ENCODE measurements around the gene PRKAR2A. TPM values are rescaled to one million over a fixed set of nuclear protein-coding genes. Genes with fewer than 3 reads are reported as not detected.
"Not testable (repeated sequence)": the region's sequence is repeated elsewhere in the genome, so short reads cannot be mapped to it uniquely, and the experiment has no call there.

Gene PRKAR2A
- polyA plus RNA-seq, 3 donors: 7.5 to 13.0 (median 12.3) TPM

- H3K4me2 ChIP-seq (replicated peaks; ENCODE audit: extremely low read depth, low read length, poor library complexity, severe bottlenecking); H3K27ac ChIP-seq (ENCODE audit: low read depth in 1 of 2, low read length in 2 of 2); H4K20me1 ChIP-seq (ENCODE audit: insufficient read depth, low read length); H3K27me3 ChIP-seq (ENCODE audit: control insufficient read depth in 2 of 2, insufficient read depth in 2 of 2, low read length in 2 of 2); H2AFZ ChIP-seq (ENCODE audit: insufficient read depth, low read depth, low read length, poor library complexity, severe bottlenecking); H3K4me3 Mint-ChIP-seq; H3K27me3 Mint-ChIP-seq (ENCODE audit: low read depth in 3 of 3); H3K79me2 ChIP-seq (ENCODE audit: insufficient read depth, low read length); H3K27ac Mint-ChIP-seq; H3K4me3 ChIP-seq (replicated peaks in 1 of 3; ENCODE audit: low read depth in 2 of 3, low read length in 3 of 3); H3K9me3 Mint-ChIP-seq; H3K9me3 ChIP-seq (replicated peaks in 1 of 2; ENCODE audit: control insufficient read depth in 1 of 2, insufficient read depth in 1 of 2, low read length in 2 of 2); DNase-seq; intact Hi-C loops (cut with micrococcal nuclease); H3K9ac ChIP-seq (ENCODE audit: insufficient read depth, low read length, poor library complexity, severe bottlenecking): not testable (repeated sequence)
- H3K4me1 ChIP-seq (ENCODE audit: control insufficient read depth in 1 of 2, insufficient read depth in 2 of 2, low read length in 2 of 2): peaks cover 15 to 20% of the 10 kb centered on the region in 2 donors
- H3K36me3 ChIP-seq (replicated peaks in 1 of 2; ENCODE audit: control insufficient read depth in 1 of 2, insufficient read depth in 2 of 2, low read length in 2 of 2): peaks cover 12 to 57% of the 10 kb centered on the region in 2 donors
- Mint-ChIP-seq H3K36me3 (peaks cover 48 to 74% of the 10 kb centered on the region in 2 donors), H3K4me1 (peaks cover 14% of the 10 kb centered on the region)
- WGBS (ENCODE audit: insufficient coverage): 100% methylated on average over 5 of the region's 6 CpGs
Measured at GRCh38 chr3:48759531-48759930, 88.1 kb downstream of the PRKAR2A start.

- H3K79me2 ChIP-seq (ENCODE audit: insufficient read depth, low read length): no peaks in the 10 kb centered on the region
- DNase-seq: no peak
- peaks cover 43 to 74% of the 10 kb centered on the region in 2 donors for H3K36me3 Mint-ChIP-seq
- no peak overlapping the region for H3K4me2 ChIP-seq (replicated peaks; ENCODE audit: extremely low read depth, low read length, poor library complexity, severe bottlenecking)
- H2AFZ ChIP-seq (ENCODE audit: insufficient read depth, low read depth, low read length, poor library complexity, severe bottlenecking): no peak overlapping the region
- H3K4me1 Mint-ChIP-seq: peaks cover 14% of the 10 kb centered on the region
- H3K27ac Mint-ChIP-seq: no peak overlapping the region
- H3K4me3 Mint-ChIP-seq: no peak overlapping the region
- H3K9me3 ChIP-seq (replicated peaks in 1 of 2; ENCODE audit: control insufficient read depth in 1 of 2, insufficient read depth in 1 of 2, low read length in 2 of 2): no peaks in the 10 kb centered on the region
- intact Hi-C loops (cut with micrococcal nuclease): no loop called here
- no peak overlapping the region for H3K9ac ChIP-seq (ENCODE audit: insufficient read depth, low read length, poor library complexity, severe bottlenecking)
- H3K4me1 ChIP-seq (ENCODE audit: control insufficient read depth in 1 of 2, insufficient read depth in 2 of 2, low read length in 2 of 2): peaks cover 15 to 20% of the 10 kb centered on the region in 2 donors
- H3K9me3 Mint-ChIP-seq: no peaks in the 10 kb centered on the region
- H3K27me3 Mint-ChIP-seq (ENCODE audit: low read depth in 3 of 3): no peaks in the 10 kb centered on the region
- no CpG with 5 or more reads among the region's 4 CpGs for WGBS (ENCODE audit: insufficient coverage)
- H4K20me1 ChIP-seq (ENCODE audit: insufficient read depth, low read length): no peaks in the 10 kb centered on the region
- no peaks in the 10 kb centered on the region for H3K27me3 ChIP-seq (ENCODE audit: control insufficient read depth in 2 of 2, insufficient read depth in 2 of 2, low read length in 2 of 2)
- no peak overlapping the region for H3K27ac ChIP-seq (ENCODE audit: low read depth in 1 of 2, low read length in 2 of 2)
- peaks cover 9 to 52% of the 10 kb centered on the region in 2 donors for H3K36me3 ChIP-seq (replicated peaks in 1 of 2; ENCODE audit: control insufficient read depth in 1 of 2, insufficient read depth in 2 of 2, low read length in 2 of 2)
- no peak overlapping the region for H3K4me3 ChIP-seq (replicated peaks in 1 of 3; ENCODE audit: low read depth in 2 of 3, low read length in 3 of 3)
- TF ChIP-seq CTCF (IDR thresholded peaks at IDR 0.05): no peak
Measured at GRCh38 chr3:48759071-48759470, 88.6 kb downstream of the PRKAR2A start.
